HEK293 (cell line): ENCODE data around the gene DMC1.
A peak's percentile ranks its signal among the peaks of the same experiment; 100 is the strongest.

Experiments used
- HOXC10 ChIP-seq: sonication (generic); formaldehyde crosslinking; IDR thresholded peaks from 2 replicates; pipeline ENCODE4 v1.8.1; 2023; ENCODE audit warnings: mild to moderate bottlenecking, missing genetic modification reagents
- KLF16 ChIP-seq: fragments of 450-650 bp; formaldehyde crosslinking; IDR thresholded peaks from 2 replicates; pipeline ENCODE4 v1.5.1; 2017; ENCODE audit warnings: missing biosample characterization, missing genetic modification characterization
- MEIS1 ChIP-seq: sonication (generic); formaldehyde crosslinking; IDR thresholded peaks from 2 replicates; pipeline ENCODE4 v1.8.1; 2022; ENCODE audit warnings: missing genetic modification reagents, mild to moderate bottlenecking, borderline replicate concordance
- PBX3 ChIP-seq: sonication (generic); formaldehyde crosslinking; IDR thresholded peaks from 2 replicates; pipeline ENCODE4 v1.8.1; 2022; ENCODE audit warnings: mild to moderate bottlenecking, moderate library complexity, missing genetic modification reagents
- SETDB1 ChIP-seq: IDR thresholded peaks from one replicate; pipeline ENCODE4 v1.6.1; 2017; ENCODE audit warnings: mild to moderate bottlenecking, low read length, moderate library complexity, mixed read lengths; ENCODE audit not compliant: insufficient read length
- WT1 ChIP-seq: fragments of 450-650 bp; formaldehyde crosslinking; IDR thresholded peaks from 2 replicates; pipeline ENCODE4 v1.5.1; 2016; ENCODE audit warnings: missing biosample characterization, missing genetic modification characterization
- ZBTB10 ChIP-seq: fragments of 450-650 bp; formaldehyde crosslinking; IDR thresholded peaks from 2 replicates; pipeline ENCODE4 v1.5.1; 2016; ENCODE audit warnings: missing biosample characterization, missing genetic modification characterization
- ZBTB17 ChIP-seq: fragments of 450-650 bp; formaldehyde crosslinking; IDR thresholded peaks from 2 replicates; pipeline ENCODE4 v1.5.1; 2016; ENCODE audit warnings: missing biosample characterization, missing genetic modification characterization
- ZBTB7A ChIP-seq: fragments of 450-650 bp; formaldehyde crosslinking; IDR thresholded peaks from 2 replicates; pipeline ENCODE4 v1.5.1; 2016; ENCODE audit warnings: low read depth, missing biosample characterization, missing genetic modification characterization
- ZNF132 ChIP-seq: fragments of 450-650 bp; formaldehyde crosslinking; IDR thresholded peaks from 2 replicates; pipeline ENCODE4 v1.5.1; 2017; ENCODE audit warnings: missing biosample characterization, missing genetic modification characterization, borderline replicate concordance
- ZNF138 ChIP-seq: fragments of 450-650 bp; formaldehyde crosslinking; IDR thresholded peaks from 2 replicates; pipeline ENCODE4 v1.5.1; 2016; ENCODE audit warnings: missing biosample characterization, missing genetic modification characterization, borderline replicate concordance
- ZNF140 ChIP-seq: fragments of 450-650 bp; formaldehyde crosslinking; IDR thresholded peaks from 2 replicates; pipeline ENCODE4 v1.5.1; 2016; ENCODE audit warnings: missing biosample characterization, missing genetic modification characterization
- ZNF335 ChIP-seq: fragments of 450-650 bp; formaldehyde crosslinking; conservative IDR thresholded peaks from 2 replicates; pipeline ENCODE4 v1.5.1; 2016; ENCODE audit warnings: missing biosample characterization, missing genetic modification characterization
- ZNF366 ChIP-seq: fragments of 450-650 bp; formaldehyde crosslinking; conservative IDR thresholded peaks from 2 replicates; pipeline ENCODE4 v1.5.1; 2016; ENCODE audit warnings: missing biosample characterization, missing genetic modification characterization
- ZNF426 ChIP-seq: fragments of 450-650 bp; formaldehyde crosslinking; IDR thresholded peaks from 2 replicates; pipeline ENCODE4 v1.5.1; 2017; ENCODE audit warnings: missing biosample characterization, missing genetic modification characterization, mild to moderate bottlenecking, inconsistent platforms, moderate library complexity
- ZNF518A ChIP-seq: fragments of 450-650 bp; formaldehyde crosslinking; conservative IDR thresholded peaks from 2 replicates; pipeline ENCODE4 v1.5.1; 2016; ENCODE audit warnings: low read depth, missing biosample characterization, missing genetic modification characterization
- ZNF580 ChIP-seq: fragments of 450-650 bp; formaldehyde crosslinking; IDR thresholded peaks from 2 replicates; pipeline ENCODE4 v1.5.1; 2016; ENCODE audit warnings: missing biosample characterization, missing genetic modification characterization
- ZNF658 ChIP-seq: fragments of 450-650 bp; formaldehyde crosslinking; IDR thresholded peaks from 2 replicates; pipeline ENCODE4; 2016; ENCODE audit warnings: missing biosample characterization, missing genetic modification characterization
- ZNF664 ChIP-seq: fragments of 450-650 bp; formaldehyde crosslinking; IDR thresholded peaks from 2 replicates; pipeline ENCODE4 v1.5.1; 2016; ENCODE audit warnings: missing biosample characterization, missing genetic modification characterization
- ZSCAN16 ChIP-seq: fragments of 450-650 bp; formaldehyde crosslinking; IDR thresholded peaks from 2 replicates; pipeline ENCODE4 v1.5.1; 2016; ENCODE audit warnings: missing biosample characterization, missing genetic modification characterization
- TF ChIP-seq, protein P1 (sequence below): fragments of 450-650 bp; formaldehyde crosslinking; IDR thresholded peaks from 2 replicates; pipeline ENCODE4 v1.5.1; 2016; ENCODE audit warnings: missing biosample characterization, missing genetic modification characterization, borderline replicate concordance
- TF ChIP-seq, protein P2 (sequence below): IDR thresholded peaks from 2 replicates; pipeline ENCODE4 v1.6.1; 2011; ENCODE audit warnings: mild to moderate bottlenecking, low read depth, low read length, borderline replicate concordance
- TF ChIP-seq, protein P3 (sequence below): fragments of 450-650 bp; formaldehyde crosslinking; IDR thresholded peaks from 2 replicates; pipeline ENCODE4 v1.5.1; 2016; ENCODE audit warnings: missing biosample characterization, missing genetic modification characterization

The DMC1 gene

GRCh38 chr22:38504731-38505540 is 65.0 kb downstream of the DMC1 start (continued):
- TF ChIP-seq ZNF664 (tag by site-specific recombination) = no peak
- TF ChIP-seq HOXC10 (CRISPR knock-in tag) = no peak
- no peak for TF ChIP-seq ZNF658 (tag by site-specific recombination)
- TF ChIP-seq ZNF138 = no peak
- no peak for TF ChIP-seq ZNF518A (tag by site-specific recombination)
- peak; percentile 58; the same call in 1 of the 2 replicates for TF ChIP-seq ZBTB17 (tag by site-specific recombination)
- TF ChIP-seq, protein P1, sequence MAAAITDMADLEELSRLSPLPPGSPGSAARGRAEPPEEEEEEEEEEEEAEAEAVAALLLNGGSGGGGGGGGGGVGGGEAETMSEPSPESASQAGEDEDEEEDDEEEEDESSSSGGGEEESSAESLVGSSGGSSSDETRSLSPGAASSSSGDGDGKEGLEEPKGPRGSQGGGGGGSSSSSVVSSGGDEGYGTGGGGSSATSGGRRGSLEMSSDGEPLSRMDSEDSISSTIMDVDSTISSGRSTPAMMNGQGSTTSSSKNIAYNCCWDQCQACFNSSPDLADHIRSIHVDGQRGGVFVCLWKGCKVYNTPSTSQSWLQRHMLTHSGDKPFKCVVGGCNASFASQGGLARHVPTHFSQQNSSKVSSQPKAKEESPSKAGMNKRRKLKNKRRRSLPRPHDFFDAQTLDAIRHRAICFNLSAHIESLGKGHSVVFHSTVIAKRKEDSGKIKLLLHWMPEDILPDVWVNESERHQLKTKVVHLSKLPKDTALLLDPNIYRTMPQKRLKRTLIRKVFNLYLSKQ (tag by site-specific recombination) = no peak
- TF ChIP-seq, protein P2, sequence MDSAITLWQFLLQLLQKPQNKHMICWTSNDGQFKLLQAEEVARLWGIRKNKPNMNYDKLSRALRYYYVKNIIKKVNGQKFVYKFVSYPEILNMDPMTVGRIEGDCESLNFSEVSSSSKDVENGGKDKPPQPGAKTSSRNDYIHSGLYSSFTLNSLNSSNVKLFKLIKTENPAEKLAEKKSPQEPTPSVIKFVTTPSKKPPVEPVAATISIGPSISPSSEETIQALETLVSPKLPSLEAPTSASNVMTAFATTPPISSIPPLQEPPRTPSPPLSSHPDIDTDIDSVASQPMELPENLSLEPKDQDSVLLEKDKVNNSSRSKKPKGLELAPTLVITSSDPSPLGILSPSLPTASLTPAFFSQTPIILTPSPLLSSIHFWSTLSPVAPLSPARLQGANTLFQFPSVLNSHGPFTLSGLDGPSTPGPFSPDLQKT = no peak
- TF ChIP-seq ZBTB10 (tag by site-specific recombination) = 0 out of 2 replicates have a peak, but pooled peaks have one; percentile 48
- TF ChIP-seq KLF16 (tag by site-specific recombination) = peak; percentile 70
- TF ChIP-seq, protein P3, sequence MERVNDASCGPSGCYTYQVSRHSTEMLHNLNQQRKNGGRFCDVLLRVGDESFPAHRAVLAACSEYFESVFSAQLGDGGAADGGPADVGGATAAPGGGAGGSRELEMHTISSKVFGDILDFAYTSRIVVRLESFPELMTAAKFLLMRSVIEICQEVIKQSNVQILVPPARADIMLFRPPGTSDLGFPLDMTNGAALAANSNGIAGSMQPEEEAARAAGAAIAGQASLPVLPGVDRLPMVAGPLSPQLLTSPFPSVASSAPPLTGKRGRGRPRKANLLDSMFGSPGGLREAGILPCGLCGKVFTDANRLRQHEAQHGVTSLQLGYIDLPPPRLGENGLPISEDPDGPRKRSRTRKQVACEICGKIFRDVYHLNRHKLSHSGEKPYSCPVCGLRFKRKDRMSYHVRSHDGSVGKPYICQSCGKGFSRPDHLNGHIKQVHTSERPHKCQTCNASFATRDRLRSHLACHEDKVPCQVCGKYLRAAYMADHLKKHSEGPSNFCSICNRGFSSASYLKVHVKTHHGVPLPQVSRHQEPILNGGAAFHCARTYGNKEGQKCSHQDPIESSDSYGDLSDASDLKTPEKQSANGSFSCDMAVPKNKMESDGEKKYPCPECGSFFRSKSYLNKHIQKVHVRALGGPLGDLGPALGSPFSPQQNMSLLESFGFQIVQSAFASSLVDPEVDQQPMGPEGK = peak; percentile 94
- TF ChIP-seq ZNF140 (tag by site-specific recombination) = no peak
- no peak for TF ChIP-seq ZNF335
- no peak for TF ChIP-seq WT1 (tag by site-specific recombination)
- TF ChIP-seq ZNF366 (tag by site-specific recombination) = no peak
- TF ChIP-seq SETDB1 = no peak
- no peak for TF ChIP-seq ZNF426
- TF ChIP-seq ZNF580 (tag by site-specific recombination) = 0 out of 2 replicates have a peak, but pooled peaks have one; percentile 42
- no peak for TF ChIP-seq ZBTB7A
- peak; percentile 42 for TF ChIP-seq ZSCAN16
- no peak for TF ChIP-seq ZNF132 (tag by site-specific recombination)
- TF ChIP-seq MEIS1 (CRISPR knock-in tag) = no peak
- no peak for TF ChIP-seq PBX3 (CRISPR knock-in tag)
